MM.1S (cell line): ENCODE data around the gene CLTB.
A peak's percentile ranks its signal among the peaks of the same experiment; 100 is the strongest.

Experiments used
- DNase-seq: peaks from one replicate; pipeline ENCODE4 v3.0.0-alpha.2; 2015
- H2AFZ ChIP-seq: fragments of 300-600 bp; sonication (generic); 2 replicates; pipeline ENCODE4 v1.6.0; 2016; ENCODE audit warnings: antibody characterized with exemption, low read length
- H3F3A ChIP-seq: fragments of 300-600 bp; sonication (generic); 2 replicates; pipeline ENCODE4 v1.6.1; 2016; ENCODE audit warnings: mild to moderate bottlenecking, antibody characterized with exemption, low read length, moderate library complexity, mixed read lengths; ENCODE audit not compliant: insufficient read depth
- H3K27ac ChIP-seq: fragments of 300-600 bp; sonication (generic); 2 replicates; pipeline ENCODE4 v1.5.1; 2016; ENCODE audit warnings: mild to moderate bottlenecking, low read length
- H3K27me3 ChIP-seq: fragments of 300-600 bp; sonication (generic); replicated peaks from 2 replicates; pipeline ENCODE4 v1.6.0; 2016; ENCODE audit warnings: low read length; ENCODE audit not compliant: insufficient read depth
- H3K36me3 ChIP-seq: fragments of 300-600 bp; sonication (generic); replicated peaks from 2 replicates; pipeline ENCODE4 v1.6.1; 2016; ENCODE audit warnings: mild to moderate bottlenecking, low read length, mixed read lengths; ENCODE audit not compliant: insufficient read depth
- H3K4me1 ChIP-seq: fragments of 300-600 bp; sonication (generic); 2 replicates; pipeline ENCODE4 v1.6.1; 2016; ENCODE audit warnings: low read length, mixed read lengths
- H3K4me2 ChIP-seq: fragments of 300-600 bp; sonication (generic); 2 replicates; pipeline ENCODE4 v1.6.0; 2016; ENCODE audit warnings: low read depth, low read length
- H3K4me3 ChIP-seq: fragments of 300-600 bp; sonication (generic); 2 replicates; pipeline ENCODE4 v1.5.1; 2016; ENCODE audit warnings: low read length, mixed read lengths
- H3K79me2 ChIP-seq: fragments of 300-600 bp; sonication (generic); 2 replicates; pipeline ENCODE4 v1.6.1; 2016; ENCODE audit warnings: mixed run types, low read length, mixed read lengths
- H3K9ac ChIP-seq: fragments of 300-600 bp; sonication (generic); 2 replicates; pipeline ENCODE4 v1.6.1; 2016; ENCODE audit warnings: low read length, mixed read lengths
- H3K9me2 ChIP-seq: fragments of 300-600 bp; sonication (generic); replicated peaks from 2 replicates; pipeline ENCODE4 v1.6.1; 2016; ENCODE audit warnings: mild to moderate bottlenecking, low read length, mixed read lengths; ENCODE audit not compliant: insufficient read depth
- H3K9me3 ChIP-seq: fragments of 300-600 bp; sonication (generic); replicated peaks from 2 replicates; pipeline ENCODE4 v1.6.1; 2016; ENCODE audit warnings: mild to moderate bottlenecking, low read length, mixed read lengths; ENCODE audit not compliant: insufficient read depth
- H4K20me1 ChIP-seq: fragments of 300-600 bp; sonication (generic); 2 replicates; pipeline ENCODE4 v1.6.1; 2016; ENCODE audit warnings: mild to moderate bottlenecking, low read length, moderate library complexity, mixed read lengths; ENCODE audit not compliant: insufficient read depth
- CTCF ChIP-seq: fragments of 300-600 bp; sonication (generic); IDR thresholded peaks from 2 replicates; pipeline ENCODE4 v1.5.1; 2016; ENCODE audit warnings: antibody characterized with exemption, low read length, mixed read lengths
- EZH2 ChIP-seq: fragments of 300-600 bp; sonication (generic); optimal IDR thresholded peaks from 2 replicates; pipeline ENCODE3; 2017; ENCODE audit warnings: low read depth, mild to moderate bottlenecking, antibody characterized with exemption, low read length, mixed read lengths
- EZH2phosphoT487 ChIP-seq: fragments of 300-600 bp; sonication (generic); IDR thresholded peaks from 2 replicates; pipeline ENCODE4 v1.6.1; 2018; ENCODE audit warnings: antibody characterized with exemption, low read length

CLTB gene

GRCh38 chr5:176365351-176366231 lies 50.7 kb downstream of the CLTB start, which contains the start of gene ARL10:
Gene ARL10, plus strand, starts transcription at chr5:176365487. Its CDS starts 77 bp downstream, at chr5:176365564.
- H2AFZ ChIP-seq, result no peak within 1 kb of the TSS
- TF ChIP-seq CTCF, result no peak
- no peak for TF ChIP-seq EZH2
- TF ChIP-seq EZH2phosphoT487, result no peak
- no peak within 1 kb of the TSS for H3K9ac ChIP-seq
- H3K4me2 ChIP-seq, result peak within 1 kb of the TSS; percentile 59
- no peaks in the 10 kb centered on the region for H3K9me3 ChIP-seq
- no peak for DNase-seq
- no peaks in the 10 kb centered on the region for H3K9me2 ChIP-seq
- H3K36me3 ChIP-seq, result no peaks in the 10 kb centered on the region
- H3K4me1 ChIP-seq, result 0 out of 2 replicates have a peak, but pooled peaks cover 5% of the 10 kb centered on the region
- peaks cover 32% of the 10 kb centered on the region for H3K27me3 ChIP-seq
- no peaks in the 10 kb centered on the region for H4K20me1 ChIP-seq
- no peak within 1 kb of the TSS for H3K27ac ChIP-seq
- H3K79me2 ChIP-seq, result peaks cover 9% of the 10 kb centered on the region
- H3F3A ChIP-seq, result no peaks in the 10 kb centered on the region; the same call in 1 of the 2 replicates
- H3K4me3 ChIP-seq, result no peak within 1 kb of the TSS; the same call in 1 of the 2 replicates

- H3K4me2 ChIP-seq, result no peak overlapping the region
- H3K36me3 ChIP-seq, result no peaks in the 10 kb centered on the region
- H2AFZ ChIP-seq, result no peak overlapping the region
These were observed 51.5 kb downstream of the CLTB start for GRCh38 chr5:176364765-176365350.

GRCh38 chr5:176362233-176362490 lies 54.2 kb downstream of the CLTB start:
- H3K27me3 ChIP-seq, result peaks cover 20% of the 10 kb centered on the region
- no peaks in the 10 kb centered on the region for H3K36me3 ChIP-seq
- 0 out of 2 replicates have a peak, but pooled peaks cover 5% of the 10 kb centered on the region for H3K4me1 ChIP-seq
- no peaks in the 10 kb centered on the region; the same call in 1 of the 2 replicates for H3F3A ChIP-seq
- DNase-seq, result no peak
- no peaks in the 10 kb centered on the region for H3K9me3 ChIP-seq
- H3K27ac ChIP-seq, result no peak overlapping the region
- peaks cover 27% of the 10 kb centered on the region for H3K79me2 ChIP-seq
- no peaks in the 10 kb centered on the region for H4K20me1 ChIP-seq
- no peaks in the 10 kb centered on the region for H3K9me2 ChIP-seq
- H3K9ac ChIP-seq, result peak overlapping the region; percentile 3; the same call in 1 of the 2 replicates
- peak overlapping the region; percentile 85 for H2AFZ ChIP-seq
- H3K4me2 ChIP-seq, result peak overlapping the region; percentile 77
- TF ChIP-seq CTCF (no peak), EZH2phosphoT487 (no peak), EZH2 (no peak)
- H3K4me3 ChIP-seq, result peak overlapping the region; percentile 95

More at GRCh38 chr5:176364765-176365350, 51.5 kb downstream of the CLTB start:
- Histone ChIP-seq H3K27ac (no peak overlapping the region), H3K9ac (no peak overlapping the region), H3K27me3 (peaks cover 32% of the 10 kb centered on the region), H3K4me3 (no peak overlapping the region), H3K9me2 (no peaks in the 10 kb centered on the region), H4K20me1 (no peaks in the 10 kb centered on the region), H3K4me1 (0 out of 2 replicates have a peak, but pooled peaks cover 5% of the 10 kb centered on the region), H3F3A (no peaks in the 10 kb centered on the region; the same call in 1 of the 2 replicates), H3K9me3 (no peaks in the 10 kb centered on the region), H3K79me2 (peaks cover 13% of the 10 kb centered on the region)
- DNase-seq, result no peak
- no peak for TF ChIP-seq EZH2
- no peak for TF ChIP-seq EZH2phosphoT487
- TF ChIP-seq CTCF, result no peak
